Upper lobe of left lung (tissue), 6 donors: ENCODE data around the gene DNAJC1. TPM values are rescaled to one million over a fixed set of nuclear protein-coding genes. Genes with fewer than 3 reads are reported as not detected.
"Not testable (repeated sequence)": the region's sequence is repeated elsewhere in the genome, so short reads cannot be mapped to it uniquely, and the experiment has no call there.

ENCODE experiments used
- ATAC-seq, 2 donors: fragments of 200-7000 bp; cut with Tn5 transposase; one replicate each; pipeline ENCODE4 v1.9.1; 2022; ENCODE audit warnings: mild to moderate bottlenecking in 2 of 2, moderate library complexity in 2 of 2; ENCODE audit not compliant: low FRiP score in 2 of 2
- DNase-seq, 2 donors: peaks; one replicate each; pipeline ENCODE4 v3.0.0-alpha.2; 2019 to 2020
- H3K27ac ChIP-seq, 4 donors: fragments of 200-600 bp; sonication (generic); one replicate each; pipeline ENCODE4 v1.5.1; 2016 to 2019
- H3K27me3 ChIP-seq, 4 donors: fragments of 200-600 bp; sonication (generic); one replicate each; pipeline ENCODE4 v1.5.1; 2017 to 2019
- H3K36me3 ChIP-seq, 4 donors: fragments of 200-600 bp; sonication (generic); one replicate each; pipeline ENCODE4 v1.5.1; 2016 to 2019
- H3K4me1 ChIP-seq, 4 donors: fragments of 200-600 bp; sonication (generic); one replicate each; pipeline ENCODE4 v1.5.1; 2018 to 2019
- H3K4me3 ChIP-seq, 4 donors: fragments of 200-600 bp; sonication (generic); one replicate each; pipeline ENCODE4 v1.5.1; 2017 to 2019; ENCODE audit warnings: mild to moderate bottlenecking in 2 of 4, moderate library complexity in 1 of 4
- H3K9me3 ChIP-seq, 4 donors: fragments of 200-600 bp; sonication (generic); one replicate each; pipeline ENCODE4 v1.5.1; 2018 to 2019
- CTCF ChIP-seq, 6 experiments: fragments of 450-650 bp in 4 of 6; fragments of 200-600 bp in 2 of 6; sonication (generic) in 2 of 6; IDR thresholded peaks; one replicate each; pipeline ENCODE4 v1.5.1; 2016 to 2019; ENCODE audit warnings: antibody characterized with exemption in 6 of 6
- EP300 ChIP-seq, 4 donors: sonication (generic); formaldehyde crosslinking; IDR thresholded peaks; one replicate each; pipeline ENCODE4 v1.5.1; 2017; ENCODE audit warnings: antibody characterized with exemption in 4 of 4, control low read depth in 2 of 4
- POLR2A ChIP-seq, 4 donors: fragments of 450-650 bp; IDR thresholded peaks; one replicate each; pipeline ENCODE4 v1.5.1; 2016 to 2017; ENCODE audit warnings: antibody characterized with exemption in 4 of 4, mild to moderate bottlenecking in 2 of 4
- POLR2AphosphoS5 ChIP-seq, 2 donors: sonication (generic); formaldehyde crosslinking; IDR thresholded peaks; one replicate each; pipeline ENCODE4 v1.5.1; 2017; ENCODE audit warnings: antibody characterized with exemption in 2 of 2
- WGBS, 2 donors: methylation state at CpG; one replicate each; pipeline ENCODE4 v1.1.5; 2017 to 2018; 5-methylcytosine and 5-hydroxymethylcytosine counted together
- total RNA-seq, 6 donors: library from RNA; depleted of rRNA in 4 of 6; stranded (reverse); fragments of >200 nt in 4 of 6; gene quantifications; one replicate each; pipeline versions ENCODE4 v1.1.0 to v1.2.1, GENCODE V29; 2016 to 2021
- donor health status: DM: no; HTN: no; CAD: no; lungs with moderate emphysema.
- donor health status: DM: no; HTN: yes; CAD: no; lungs with severe emphysema.

Gene DNAJC1
- total RNA-seq, 6 donors from 2014 or later, result 30.8 to 106 (median 74.1) TPM

GRCh38 chr10:21827308-21827707, 176.2 kb downstream of the DNAJC1 start:
- H3K9me3 ChIP-seq, result peaks cover 25 to 50% (median 41%) of the 10 kb centered on the region in 4 donors
- WGBS, 2 donors, result 96 to 100% methylated on average over 3 of the region's 3 CpGs

DNA sequence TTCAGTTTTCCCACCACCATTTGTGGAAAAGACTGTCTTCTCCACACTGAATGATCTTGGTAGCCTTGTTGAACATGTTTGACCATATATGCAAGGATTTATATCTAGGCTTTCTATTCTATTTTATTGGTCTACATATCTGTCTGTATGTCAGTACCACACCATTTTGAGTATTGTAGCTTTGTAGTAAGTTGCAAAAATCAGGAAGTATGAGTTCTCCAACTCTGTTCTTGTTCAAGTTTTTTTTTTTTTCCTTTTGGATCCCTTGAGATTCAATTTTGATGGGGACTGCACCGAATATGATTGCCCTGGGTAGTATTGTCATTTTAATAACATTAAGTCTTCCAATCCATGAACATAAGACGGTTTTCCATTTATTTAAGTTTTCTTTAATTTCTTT, 176.8 kb downstream of the DNAJC1 start:
- DNase-seq, result no peak
- no peak for TF ChIP-seq POLR2A (IDR thresholded peaks at IDR 0.05)
- no peak for TF ChIP-seq POLR2AphosphoS5 (IDR thresholded peaks at IDR 0.05)
- no peak for TF ChIP-seq EP300 (IDR thresholded peaks at IDR 0.05)
- no peak for TF ChIP-seq CTCF (IDR thresholded peaks at IDR 0.05)
- no peaks in the 10 kb centered on the region for H3K27me3 ChIP-seq
- ATAC-seq, result no peak
- no peak overlapping the region for H3K4me3 ChIP-seq
- no peaks in the 10 kb centered on the region for H3K4me1 ChIP-seq
- WGBS, 2 donors, result 98 to 99% methylated on average over 2 of the region's 2 CpGs
- no peaks in the 10 kb centered on the region for H3K36me3 ChIP-seq
- H3K9me3 ChIP-seq, result peaks cover 25 to 50% (median 41%) of the 10 kb centered on the region in 4 donors
- H3K27ac ChIP-seq, result no peak overlapping the region

More at GRCh38 chr10:21827308-21827707, 176.2 kb downstream of the DNAJC1 start:
- no peak overlapping the region for H3K27ac ChIP-seq
- TF ChIP-seq POLR2A (IDR thresholded peaks at IDR 0.05), result no peak
- H3K4me3 ChIP-seq, result no peak overlapping the region
- no peaks in the 10 kb centered on the region for H3K36me3 ChIP-seq
- DNase-seq, result no peak
- H3K27me3 ChIP-seq, result no peaks in the 10 kb centered on the region
- H3K4me1 ChIP-seq, result no peaks in the 10 kb centered on the region
- ATAC-seq, result no peak

DNA sequence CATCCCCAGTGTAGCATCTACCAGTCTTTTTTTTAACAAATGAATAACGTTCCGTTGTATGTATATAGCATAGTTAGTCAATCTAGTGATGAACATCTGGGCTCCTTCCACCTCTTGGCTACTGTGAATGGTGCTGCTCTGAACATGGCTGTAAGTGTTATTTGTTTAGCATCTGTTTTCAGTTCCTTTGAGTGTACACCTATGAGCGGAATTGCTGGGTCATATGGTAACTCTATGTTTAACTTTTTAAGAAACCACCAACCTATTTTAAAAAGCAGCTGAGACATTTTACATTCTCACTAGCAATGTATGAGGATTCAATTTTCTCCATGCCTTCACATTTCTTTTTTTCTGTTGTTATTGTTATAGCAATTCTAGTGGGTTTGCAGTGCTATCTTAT, 178.2 kb downstream of the DNAJC1 start:
- Histone ChIP-seq H3K27me3 (no peaks in the 10 kb centered on the region), H3K36me3 (no peaks in the 10 kb centered on the region), H3K4me3 (no peak overlapping the region), H3K27ac (no peak overlapping the region), H3K9me3 (peaks cover 25 to 47% (median 39%) of the 10 kb centered on the region in 4 donors), H3K4me1 (no peaks in the 10 kb centered on the region)
- WGBS, 2 donors, result 96 to 99% methylated on average over 3 of the region's 3 CpGs
- ATAC-seq (no peak), DNase-seq (no peak)
- no peak for TF ChIP-seq POLR2A (IDR thresholded peaks at IDR 0.05)

GRCh38 chr10:21824409-21824808, 179.1 kb downstream of the DNAJC1 start:
- Histone ChIP-seq H3K9me3 (peaks cover 17 to 38% (median 30%) of the 10 kb centered on the region in 4 donors), H3K4me1 (no peaks in the 10 kb centered on the region), H3K4me3 (no peak overlapping the region), H3K27me3 (no peaks in the 10 kb centered on the region), H3K27ac (no peak overlapping the region), H3K36me3 (no peaks in the 10 kb centered on the region)
- 88 to 90% methylated on average over 4 of the region's 4 CpGs for WGBS, 2 donors
- DNase-seq (no peak), ATAC-seq (peak in 1 of 2 donors; percentile 53)
- TF ChIP-seq CTCF (IDR thresholded peaks at IDR 0.05), result no peak
- no peak for TF ChIP-seq POLR2A (IDR thresholded peaks at IDR 0.05)
- no peak for TF ChIP-seq POLR2AphosphoS5 (IDR thresholded peaks at IDR 0.05)
- no peak for TF ChIP-seq EP300 (IDR thresholded peaks at IDR 0.05)

DNA sequence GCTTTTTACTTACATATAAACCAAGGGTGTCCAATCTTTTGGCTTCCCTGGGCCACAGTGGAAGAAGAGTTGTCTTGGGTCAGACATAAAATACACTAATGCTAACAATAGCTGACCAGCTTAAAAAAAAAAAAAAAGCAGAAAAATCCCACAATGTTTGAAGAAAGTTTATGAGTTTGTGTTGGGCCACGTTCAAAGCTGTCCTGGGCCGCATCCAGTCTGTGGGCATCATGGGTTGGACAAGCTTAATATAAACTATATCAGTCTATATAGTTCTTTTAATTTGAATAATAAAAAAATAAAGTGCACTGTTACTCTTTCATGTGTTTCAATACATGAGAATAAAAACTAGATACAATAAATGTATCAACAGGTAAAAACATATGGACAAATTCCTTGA, 179.9 kb downstream of the DNAJC1 start:
- ATAC-seq (no peak), DNase-seq (no peak)
- peaks cover 14 to 30% (median 25%) of the 10 kb centered on the region in 4 donors for H3K9me3 ChIP-seq
- H3K4me3 ChIP-seq, result no peak overlapping the region
- WGBS, 2 donors, result 81 to 86% methylated on average over 2 of the region's 2 CpGs
- TF ChIP-seq POLR2A (IDR thresholded peaks at IDR 0.05), result no peak
- TF ChIP-seq POLR2AphosphoS5 (IDR thresholded peaks at IDR 0.05), result no peak
- H3K36me3 ChIP-seq, result no peaks in the 10 kb centered on the region
- H3K27ac ChIP-seq, result no peak overlapping the region
- H3K4me1 ChIP-seq, result no peaks in the 10 kb centered on the region
- no peaks in the 10 kb centered on the region for H3K27me3 ChIP-seq

GRCh38 chr10:21822273-21822672, 181.3 kb downstream of the DNAJC1 start:
- H3K36me3 ChIP-seq, H3K27ac ChIP-seq, H3K27me3 ChIP-seq, DNase-seq, H3K4me1 ChIP-seq, H3K4me3 ChIP-seq, ATAC-seq: not testable (repeated sequence)
- WGBS, 2 donors, result 97 to 98% methylated on average over 6 of the region's 6 CpGs
- H3K9me3 ChIP-seq, result peaks cover 10 to 20% (median 15%) of the 10 kb centered on the region in 4 donors

GRCh38 chr10:21820952-21821351, 182.6 kb downstream of the DNAJC1 start:
- Histone ChIP-seq H3K9me3 (peaks cover 0 to 8% (median 3%) of the 10 kb centered on the region in 4 donors), H3K4me3 (no peak overlapping the region), H3K27ac (no peak overlapping the region), H3K27me3 (no peaks in the 10 kb centered on the region), H3K4me1 (no peaks in the 10 kb centered on the region), H3K36me3 (no peaks in the 10 kb centered on the region)
- no peak for ATAC-seq
- no peak for TF ChIP-seq POLR2AphosphoS5 (IDR thresholded peaks at IDR 0.05)
- 72 to 89% methylated on average over 1 of the region's 1 CpG for WGBS, 2 donors
- no peak for DNase-seq

GRCh38 chr10:21818416-21818815, 185.1 kb downstream of the DNAJC1 start:
- not testable (repeated sequence) for H3K27ac ChIP-seq, ATAC-seq, H3K4me1 ChIP-seq, H3K4me3 ChIP-seq, DNase-seq, H3K36me3 ChIP-seq, H3K9me3 ChIP-seq, H3K27me3 ChIP-seq
- WGBS, 2 donors, result 97 to 98% methylated on average over 7 of the region's 7 CpGs
